ENCODE measurements around the gene MANBA. TPM values are rescaled to one million over a fixed set of nuclear protein-coding genes. Genes with fewer than 3 reads are reported as not detected.
"Not testable (repeated sequence)": the region's sequence is repeated elsewhere in the genome, so short reads cannot be mapped to it uniquely, and the experiment has no call there.

The MANBA gene
- total and polyA plus RNA-seq, 9 donors = 15.6 to 32.7 (median 24.5) TPM

DNA sequence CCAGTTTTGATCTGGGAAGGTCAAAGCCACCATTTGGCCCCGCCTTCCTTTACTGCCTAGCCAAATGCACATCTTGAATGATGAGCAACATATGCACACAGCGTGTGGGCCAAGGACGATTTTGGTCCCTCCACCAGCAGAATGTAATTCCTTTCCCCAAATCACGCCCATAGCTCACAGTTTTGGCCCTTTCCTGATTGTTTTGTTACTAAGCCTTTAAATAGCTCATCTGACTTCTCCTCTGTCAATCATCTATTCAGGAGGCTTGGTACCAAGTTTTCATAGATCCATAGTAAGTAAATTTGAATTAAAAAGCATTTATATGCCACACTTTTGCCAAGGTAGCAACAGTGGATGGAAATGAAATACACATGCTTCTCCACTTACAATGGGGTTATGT lies 136.3 kb downstream of the MANBA start:
- no peak overlapping the region for H3K4me3 ChIP-seq
- H3K4me1 ChIP-seq (ENCODE audit: insufficient read depth) = no peaks in the 10 kb centered on the region
- H3K36me3 ChIP-seq = no peaks in the 10 kb centered on the region
- WGBS, 3 donors = 86 to 88% (median 87%) methylated on average over 4 of the region's 4 CpGs
- intact Hi-C loops (cut with DNase I) = loop anchor here (10.0 kb wide), 5 partner anchors 170 to 480 kb away; partner anchors contain the start of genes SLC9B1 (in 3 of the 4) and BDH2 (in 2 of the 4)
- H3K27me3 ChIP-seq = no peaks in the 10 kb centered on the region
- no peaks in the 10 kb centered on the region for H3K9me3 ChIP-seq
- no peak overlapping the region for H3K27ac ChIP-seq
- DNase-seq = no peak
- TF ChIP-seq, protein P1, sequence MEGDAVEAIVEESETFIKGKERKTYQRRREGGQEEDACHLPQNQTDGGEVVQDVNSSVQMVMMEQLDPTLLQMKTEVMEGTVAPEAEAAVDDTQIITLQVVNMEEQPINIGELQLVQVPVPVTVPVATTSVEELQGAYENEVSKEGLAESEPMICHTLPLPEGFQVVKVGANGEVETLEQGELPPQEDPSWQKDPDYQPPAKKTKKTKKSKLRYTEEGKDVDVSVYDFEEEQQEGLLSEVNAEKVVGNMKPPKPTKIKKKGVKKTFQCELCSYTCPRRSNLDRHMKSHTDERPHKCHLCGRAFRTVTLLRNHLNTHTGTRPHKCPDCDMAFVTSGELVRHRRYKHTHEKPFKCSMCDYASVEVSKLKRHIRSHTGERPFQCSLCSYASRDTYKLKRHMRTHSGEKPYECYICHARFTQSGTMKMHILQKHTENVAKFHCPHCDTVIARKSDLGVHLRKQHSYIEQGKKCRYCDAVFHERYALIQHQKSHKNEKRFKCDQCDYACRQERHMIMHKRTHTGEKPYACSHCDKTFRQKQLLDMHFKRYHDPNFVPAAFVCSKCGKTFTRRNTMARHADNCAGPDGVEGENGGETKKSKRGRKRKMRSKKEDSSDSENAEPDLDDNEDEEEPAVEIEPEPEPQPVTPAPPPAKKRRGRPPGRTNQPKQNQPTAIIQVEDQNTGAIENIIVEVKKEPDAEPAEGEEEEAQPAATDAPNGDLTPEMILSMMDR (IDR thresholded peaks at IDR 0.05) = no peak
- TF ChIP-seq EP300 (IDR thresholded peaks at IDR 0.05) (no peak), POLR2A (IDR thresholded peaks at IDR 0.05) (no peak)

DNA sequence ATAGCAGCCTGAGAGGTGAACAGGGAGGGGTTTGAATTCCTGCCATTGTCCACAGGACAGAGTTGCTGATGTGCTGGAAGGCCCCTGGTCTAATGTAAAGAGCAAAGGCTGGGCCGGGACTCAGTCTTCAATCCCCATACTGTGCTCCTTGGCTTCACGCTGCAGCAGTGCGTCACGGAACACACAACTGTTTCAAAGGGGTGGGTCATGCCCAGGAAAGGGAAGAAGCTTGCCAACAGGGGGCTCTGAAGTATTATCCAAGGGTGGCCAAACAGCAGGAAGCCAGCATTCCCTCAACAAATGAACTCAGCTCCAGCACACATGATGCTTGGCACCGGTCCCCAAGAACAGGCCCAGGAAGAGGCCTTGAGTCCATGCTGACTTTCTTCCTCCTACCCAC lies 137.1 kb downstream of the MANBA start:
- intact Hi-C loops (cut with DNase I) = loop anchor here (10.0 kb wide), 5 partner anchors 169 to 481 kb away; partner anchors contain the start of genes SLC9B1 (in 3 of the 4) and BDH2 (in 2 of the 4)
- Histone ChIP-seq H3K36me3 (no peaks in the 10 kb centered on the region), H3K4me1 (ENCODE audit: insufficient read depth) (no peaks in the 10 kb centered on the region), H3K27ac (no peak overlapping the region), H3K4me3 (no peak overlapping the region), H3K27me3 (no peaks in the 10 kb centered on the region), H3K9me3 (no peaks in the 10 kb centered on the region)
- TF ChIP-seq, protein P1 (IDR thresholded peaks at IDR 0.05) = no peak
- no peak for TF ChIP-seq EP300 (IDR thresholded peaks at IDR 0.05)
- no peak for TF ChIP-seq POLR2A (IDR thresholded peaks at IDR 0.05)
- DNase-seq = no peak
- 71 to 77% (median 71%) methylated on average over 5 of the region's 5 CpGs for WGBS, 3 donors

DNA sequence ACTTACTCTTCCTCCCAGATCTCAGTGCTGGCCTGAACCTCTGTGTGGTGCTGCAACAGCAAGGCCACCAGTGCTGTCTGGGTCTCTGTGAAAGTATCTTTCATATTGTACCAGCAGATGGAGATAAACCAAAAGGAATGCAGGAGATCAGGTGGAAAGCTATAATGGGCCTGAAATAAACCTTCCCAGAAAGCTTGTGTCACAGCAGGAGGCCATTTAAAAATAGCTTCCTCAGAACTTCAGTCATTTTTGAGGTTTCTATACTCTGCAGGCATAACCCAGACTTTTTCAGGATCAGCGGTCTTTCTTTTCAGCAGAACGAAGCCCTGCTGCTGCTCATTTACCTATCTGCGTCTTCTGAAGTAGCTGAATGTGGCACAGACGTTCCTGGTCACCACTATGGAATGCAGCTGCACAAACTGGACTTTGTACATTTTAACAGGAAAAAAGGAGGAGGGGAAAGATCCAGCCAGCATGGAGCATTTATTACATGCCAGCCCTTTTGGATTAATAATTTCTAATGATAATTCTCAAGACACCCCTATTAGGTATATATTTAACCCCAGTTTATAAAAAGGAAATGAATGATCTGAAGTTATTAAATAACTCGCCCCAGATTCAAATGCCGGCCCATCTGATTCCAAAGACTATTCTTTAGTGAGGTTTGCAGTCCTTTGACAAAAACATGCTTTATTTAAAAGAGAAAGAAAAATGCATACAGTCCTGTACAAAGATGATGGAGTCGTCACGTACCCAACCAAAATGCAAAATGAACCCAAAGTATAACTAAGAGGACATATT lies 139.9 kb downstream of the MANBA start:
- intact Hi-C loops (cut with DNase I) = loop anchor here (10.0 kb wide), 5 partner anchors 166 to 484 kb away; partner anchors contain the start of genes SLC9B1 (in 3 of the 4) and BDH2 (in 2 of the 4)
- Histone ChIP-seq H3K36me3 (no peaks in the 10 kb centered on the region), H3K4me1 (ENCODE audit: insufficient read depth) (no peaks in the 10 kb centered on the region), H3K9me3 (no peaks in the 10 kb centered on the region), H3K27ac (no peak overlapping the region), H3K4me3 (no peak overlapping the region), H3K27me3 (no peaks in the 10 kb centered on the region)
- no peak for DNase-seq
- TF ChIP-seq EP300 (IDR thresholded peaks at IDR 0.05) = no peak
- TF ChIP-seq, protein P1 (IDR thresholded peaks at IDR 0.05) = peak in 2 of 3 donors; percentile 26 to 50
- WGBS, 3 donors = 76 to 79% (median 76%) methylated on average over 8 of the region's 8 CpGs

DNA sequence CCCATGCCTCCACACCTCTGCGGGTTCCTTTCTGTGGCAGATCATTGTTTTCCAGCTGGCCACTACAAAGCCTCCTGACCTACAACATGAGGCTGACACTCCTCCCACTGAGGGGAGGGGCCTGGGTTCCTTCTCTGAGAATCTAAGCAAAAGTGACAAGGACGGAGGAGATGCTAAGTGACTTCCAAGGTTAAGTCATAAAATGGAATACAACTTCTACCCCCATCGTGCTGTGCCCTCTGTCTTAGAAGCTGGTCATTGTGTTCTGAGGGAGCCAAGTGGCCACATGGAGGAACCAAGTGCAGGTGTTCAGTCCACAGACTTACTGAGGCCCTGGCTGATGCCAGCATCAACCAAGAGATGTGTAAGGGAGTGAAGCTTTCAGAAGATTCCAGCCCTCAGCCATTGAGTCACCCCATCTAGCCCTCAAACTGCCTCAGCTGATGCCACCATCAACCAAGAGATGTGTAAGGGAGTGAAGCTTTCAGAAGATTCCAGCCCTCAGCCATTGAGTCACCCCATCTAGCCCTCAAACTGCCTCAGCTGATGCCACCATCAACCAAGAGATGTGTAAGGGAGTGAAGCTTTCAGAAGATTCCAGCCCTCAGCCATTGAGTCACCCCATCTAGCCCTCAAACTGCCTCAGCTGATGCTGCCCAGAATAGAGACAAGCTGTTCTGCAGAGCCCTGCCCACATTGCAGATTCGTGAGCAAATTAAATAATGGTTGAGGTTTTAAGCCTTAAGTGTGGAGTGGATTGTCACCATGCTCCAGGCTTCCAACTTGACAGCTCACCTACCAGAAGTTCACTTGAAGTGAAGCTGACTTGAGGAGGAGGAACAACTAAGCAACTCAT lies 140.8 kb downstream of the MANBA start:
- H3K27me3 ChIP-seq; DNase-seq; H3K9me3 ChIP-seq; H3K4me3 ChIP-seq; H3K27ac ChIP-seq; H3K4me1 ChIP-seq (ENCODE audit: insufficient read depth); H3K36me3 ChIP-seq: not testable (repeated sequence)
- 65 to 75% (median 69%) methylated on average over 4 of the region's 4 CpGs for WGBS, 3 donors
- intact Hi-C loops (cut with DNase I) = loop anchor here (10.0 kb wide), 6 partner anchors 165 to 485 kb away; partner anchors contain the start of genes SLC9B1 (in 3 of the 4) and BDH2 (in 2 of the 4)

DNA sequence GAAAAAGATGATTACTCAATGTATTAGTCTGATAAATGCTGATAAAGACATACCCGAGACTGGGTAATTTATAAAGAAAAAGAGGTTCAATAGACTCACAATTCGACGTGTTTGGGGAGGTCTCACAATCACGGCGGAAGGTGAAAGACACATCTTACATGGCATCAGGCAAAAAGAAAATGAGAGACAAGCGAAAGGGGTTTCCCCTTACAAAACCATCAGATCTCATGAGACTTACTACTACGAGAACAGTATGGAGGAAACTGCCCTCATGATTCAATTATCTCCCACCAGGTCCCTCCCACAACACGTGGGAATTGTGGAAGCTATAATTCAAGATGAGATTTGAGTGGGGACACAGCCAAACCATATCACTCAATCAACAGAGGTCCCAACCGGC lies 141.7 kb downstream of the MANBA start:
- H3K4me1 ChIP-seq (ENCODE audit: insufficient read depth); DNase-seq; H3K36me3 ChIP-seq; H3K27me3 ChIP-seq; H3K27ac ChIP-seq; H3K9me3 ChIP-seq; H3K4me3 ChIP-seq: not testable (repeated sequence)
- intact Hi-C loops (cut with DNase I) = loop anchor here in 1 of 4 donors (10.0 kb wide), 1 partner anchor 174 kb away; no protein-coding TSS in a partner anchor
- 57 to 76% (median 75%) methylated on average over 9 of the region's 9 CpGs for WGBS, 3 donors

Measured in ovary (tissue), 9 donors.